ENCODE results near the gene SKIDA1. TPM values are rescaled to one million over a fixed set of nuclear protein-coding genes. Genes with fewer than 3 reads are reported as not detected.

SKIDA1 gene
- total and polyA plus RNA-seq, 3 experiments from 2014 or later = 0.20 to 0.35 (median 0.24) TPM

GRCh38 chr10:21523557-21524008 lies 1.9 kb downstream of the SKIDA1 start:
- peaks cover 28% of the 10 kb centered on the region for H3K4me1 ChIP-seq (ENCODE audit: insufficient read depth, low read length)
- peaks cover 23% of the 10 kb centered on the region for H3K27me3 ChIP-seq (ENCODE audit: insufficient read depth, low read length, poor library complexity, severe bottlenecking)
- H3K4me3 ChIP-seq (ENCODE audit: low read length) = no peak overlapping the region
- H3K9me3 ChIP-seq (ENCODE audit: low read length) = no peaks in the 10 kb centered on the region
- Mint-ChIP-seq H3K4me1 (peaks cover 40 to 53% (median 50%) of the 10 kb centered on the region in 3 donors), H3K4me3 (peak overlapping the region in 2 of 7 donors; percentile 3 to 32), H3K36me3 (peaks cover 0 to 11% (median 0%) of the 10 kb centered on the region in 3 donors), H3K27me3 (peaks cover 46 to 48% of the 10 kb centered on the region in 2 donors), H3K9me3 (peaks cover 0 to 7% (median 2%) of the 10 kb centered on the region in 5 donors), H3K27ac (peak overlapping the region in 3 of 8 donors; percentile 18 to 60 (median 54))
- H3K27ac ChIP-seq (ENCODE audit: low read depth, low read length) = no peak overlapping the region
- ChIA-PET CTCF (no interaction called here), POLR2A (no interaction called here)
- DNase-seq = no peak
- H3K36me3 ChIP-seq (ENCODE audit: insufficient read depth, low read length) = no peaks in the 10 kb centered on the region

- Mint-ChIP-seq H3K27ac (peak overlapping the region in 2 of 8 donors; percentile 60 to 66), H3K9me3 (peaks cover 0 to 7% (median 2%) of the 10 kb centered on the region in 5 donors), H3K27me3 (peaks cover 53 to 55% of the 10 kb centered on the region in 2 donors), H3K36me3 (peaks cover 0 to 11% (median 0%) of the 10 kb centered on the region in 3 donors), H3K4me3 (no peak overlapping the region), H3K4me1 (peaks cover 44 to 54% (median 51%) of the 10 kb centered on the region in 3 donors)
- Histone ChIP-seq H3K36me3 (ENCODE audit: insufficient read depth, low read length) (no peaks in the 10 kb centered on the region), H3K4me1 (ENCODE audit: insufficient read depth, low read length) (peaks cover 36% of the 10 kb centered on the region), H3K27ac (ENCODE audit: low read depth, low read length) (no peak overlapping the region), H3K27me3 (ENCODE audit: insufficient read depth, low read length, poor library complexity, severe bottlenecking) (peaks cover 31% of the 10 kb centered on the region), H3K4me3 (ENCODE audit: low read length) (no peak overlapping the region), H3K9me3 (ENCODE audit: low read length) (no peaks in the 10 kb centered on the region)
- CTCF ChIA-PET = interaction anchor here (0.5 to 1.4 kb wide), 3 partner anchors 22 to 1467 kb away, joined by 3 read pairs; no protein-coding TSS in a partner anchor
- POLR2A ChIA-PET = no interaction called here
- DNase-seq = no peak
These were observed 2.7 kb downstream of the SKIDA1 start for GRCh38 chr10:21522631-21523406.

- Mint-ChIP-seq H3K9me3 (peaks cover 0 to 7% (median 2%) of the 10 kb centered on the region in 5 donors), H3K27ac (no peak overlapping the region), H3K4me3 (peak overlapping the region in 1 of 7 donors; percentile 40), H3K36me3 (peaks cover 0 to 10% (median 0%) of the 10 kb centered on the region in 3 donors), H3K27me3 (peaks cover 58 to 61% of the 10 kb centered on the region in 2 donors), H3K4me1 (peaks cover 46 to 54% (median 51%) of the 10 kb centered on the region in 3 donors)
- Histone ChIP-seq H3K4me3 (ENCODE audit: low read length) (no peak overlapping the region), H3K27ac (ENCODE audit: low read depth, low read length) (no peak overlapping the region), H3K9me3 (ENCODE audit: low read length) (no peaks in the 10 kb centered on the region), H3K27me3 (ENCODE audit: insufficient read depth, low read length, poor library complexity, severe bottlenecking) (peaks cover 38% of the 10 kb centered on the region), H3K4me1 (ENCODE audit: insufficient read depth, low read length) (peaks cover 42% of the 10 kb centered on the region), H3K36me3 (ENCODE audit: insufficient read depth, low read length) (no peaks in the 10 kb centered on the region)
- no peak for DNase-seq
- CTCF ChIA-PET = interaction anchor here (0.5 to 1.4 kb wide), 4 partner anchors 22 to 1468 kb away, joined by 3 read pairs; no protein-coding TSS in a partner anchor
- POLR2A ChIA-PET = interaction anchor here (1.4 kb wide), 1 partner anchor 915 kb away, joined by 3 read pairs; no protein-coding TSS in a partner anchor
These were observed 3.5 kb downstream of the SKIDA1 start for GRCh38 chr10:21521751-21522533.

- CTCF ChIA-PET = interaction anchor here (1.0 kb wide), 1 partner anchor 25 kb away, joined by 3 read pairs; no protein-coding TSS in a partner anchor
- H3K4me1 ChIP-seq (ENCODE audit: insufficient read depth, low read length) = peaks cover 43% of the 10 kb centered on the region
- H3K4me3 Mint-ChIP-seq = peak overlapping the region in 1 of 7 donors; percentile 41
- H3K27me3 Mint-ChIP-seq = peaks cover 58 to 67% of the 10 kb centered on the region in 2 donors
- POLR2A ChIA-PET = interaction anchor here (1.4 kb wide), 1 partner anchor 916 kb away, joined by 3 read pairs; no protein-coding TSS in a partner anchor
- no peak overlapping the region for H3K27ac ChIP-seq (ENCODE audit: low read depth, low read length)
- H3K4me3 ChIP-seq (ENCODE audit: low read length) = no peak overlapping the region
- no peak for DNase-seq
- peaks cover 43 to 49% (median 47%) of the 10 kb centered on the region in 3 donors for H3K4me1 Mint-ChIP-seq
- peaks cover 0 to 7% (median 2%) of the 10 kb centered on the region in 5 donors for H3K9me3 Mint-ChIP-seq
- H3K36me3 Mint-ChIP-seq = peaks cover 0 to 3% (median 0%) of the 10 kb centered on the region in 3 donors
- no peaks in the 10 kb centered on the region for H3K9me3 ChIP-seq (ENCODE audit: low read length)
- peak overlapping the region in 2 of 8 donors; percentile 40 to 76 for H3K27ac Mint-ChIP-seq
- H3K36me3 ChIP-seq (ENCODE audit: insufficient read depth, low read length) = no peaks in the 10 kb centered on the region
- peaks cover 44% of the 10 kb centered on the region for H3K27me3 ChIP-seq (ENCODE audit: insufficient read depth, low read length, poor library complexity, severe bottlenecking)
These were observed 4.5 kb downstream of the SKIDA1 start for GRCh38 chr10:21520949-21521348.

- POLR2A ChIA-PET = interaction anchor here (0.9 to 1.4 kb wide), 2 partner anchors 916 kb away, joined by 3 read pairs; no protein-coding TSS in a partner anchor
These were observed 5.0 kb downstream of the SKIDA1 start for GRCh38 chr10:21520509-21520908.

GRCh38 chr10:21519941-21520436 lies 5.5 kb downstream of the SKIDA1 start:
- Histone ChIP-seq H3K9me3 (ENCODE audit: low read length) (no peaks in the 10 kb centered on the region), H3K4me1 (ENCODE audit: insufficient read depth, low read length) (peaks cover 41% of the 10 kb centered on the region), H3K27ac (ENCODE audit: low read depth, low read length) (no peak overlapping the region), H3K36me3 (ENCODE audit: insufficient read depth, low read length) (no peaks in the 10 kb centered on the region), H3K27me3 (ENCODE audit: insufficient read depth, low read length, poor library complexity, severe bottlenecking) (peaks cover 54% of the 10 kb centered on the region), H3K4me3 (ENCODE audit: low read length) (no peak overlapping the region)
- no peak for DNase-seq
- Mint-ChIP-seq H3K36me3 (no peaks in the 10 kb centered on the region), H3K27ac (peak overlapping the region in 4 of 8 donors; percentile 28 to 82 (median 56)), H3K27me3 (peaks cover 63 to 76% of the 10 kb centered on the region in 2 donors), H3K4me1 (peaks cover 39 to 46% (median 41%) of the 10 kb centered on the region in 3 donors), H3K4me3 (peak overlapping the region; percentile 36 to 79 (median 64)), H3K9me3 (peaks cover 0 to 7% (median 2%) of the 10 kb centered on the region in 5 donors)
- ChIA-PET CTCF (interaction anchor here (0.6 to 1.1 kb wide), 2 partner anchors 24 to 28 kb away, joined by 3 to 5 read pairs; no protein-coding TSS in a partner anchor), POLR2A (interaction anchor here (0.9 kb wide), 1 partner anchor 917 kb away, joined by 3 read pairs; no protein-coding TSS in a partner anchor)

More at GRCh38 chr10:21520509-21520908, 5.0 kb downstream of the SKIDA1 start:
- no peak overlapping the region for H3K27ac ChIP-seq (ENCODE audit: low read depth, low read length)
- H3K36me3 ChIP-seq (ENCODE audit: insufficient read depth, low read length) = no peaks in the 10 kb centered on the region
- no peak overlapping the region for H3K4me3 ChIP-seq (ENCODE audit: low read length)
- peak overlapping the region in 4 of 7 donors; percentile 6 to 72 (median 22) for H3K4me3 Mint-ChIP-seq
- DNase-seq = no peak
- peaks cover 45% of the 10 kb centered on the region for H3K4me1 ChIP-seq (ENCODE audit: insufficient read depth, low read length)
- CTCF ChIA-PET = interaction anchor here (0.6 to 1.1 kb wide), 2 partner anchors 25 to 27 kb away, joined by 3 to 5 read pairs; no protein-coding TSS in a partner anchor
- H3K27ac Mint-ChIP-seq = peak overlapping the region in 2 of 8 donors; percentile 3 to 76
- H3K27me3 ChIP-seq (ENCODE audit: insufficient read depth, low read length, poor library complexity, severe bottlenecking) = peaks cover 48% of the 10 kb centered on the region
- H3K27me3 Mint-ChIP-seq = peaks cover 62 to 71% of the 10 kb centered on the region in 2 donors
- peaks cover 44 to 51% (median 46%) of the 10 kb centered on the region in 3 donors for H3K4me1 Mint-ChIP-seq
- H3K9me3 Mint-ChIP-seq = peaks cover 0 to 7% (median 2%) of the 10 kb centered on the region in 5 donors
- H3K9me3 ChIP-seq (ENCODE audit: low read length) = no peaks in the 10 kb centered on the region
- H3K36me3 Mint-ChIP-seq = peaks cover 0 to 1% (median 0%) of the 10 kb centered on the region in 3 donors

- peak overlapping the region; percentile 36 to 79 (median 64) for H3K4me3 Mint-ChIP-seq
- no peaks in the 10 kb centered on the region for H3K9me3 ChIP-seq (ENCODE audit: low read length)
- H3K36me3 Mint-ChIP-seq = no peaks in the 10 kb centered on the region
- H3K27ac ChIP-seq (ENCODE audit: low read depth, low read length) = no peak overlapping the region
- peaks cover 0 to 7% (median 2%) of the 10 kb centered on the region in 5 donors for H3K9me3 Mint-ChIP-seq
- H3K36me3 ChIP-seq (ENCODE audit: insufficient read depth, low read length) = no peaks in the 10 kb centered on the region
- H3K27ac Mint-ChIP-seq = peak overlapping the region in 2 of 8 donors; percentile 76 to 82
- CTCF ChIA-PET = interaction anchor here (1.1 kb wide), 1 partner anchor 24 kb away, joined by 5 read pairs; no protein-coding TSS in a partner anchor
- H3K4me1 Mint-ChIP-seq = peaks cover 33 to 41% (median 36%) of the 10 kb centered on the region in 3 donors
- peaks cover 67 to 81% of the 10 kb centered on the region in 2 donors for H3K27me3 Mint-ChIP-seq
- H3K4me1 ChIP-seq (ENCODE audit: insufficient read depth, low read length) = peaks cover 37% of the 10 kb centered on the region
- peaks cover 58% of the 10 kb centered on the region for H3K27me3 ChIP-seq (ENCODE audit: insufficient read depth, low read length, poor library complexity, severe bottlenecking)
- POLR2A ChIA-PET = interaction anchor here (0.9 kb wide), 1 partner anchor 917 kb away, joined by 3 read pairs; no protein-coding TSS in a partner anchor
- no peak overlapping the region for H3K4me3 ChIP-seq (ENCODE audit: low read length)
- DNase-seq = no peak
These were observed 6.0 kb downstream of the SKIDA1 start for GRCh38 chr10:21519397-21519933.
